GM12875 (cell line): ENCODE data around the gene CTNND2.

Experiments used
- H3K4me3 ChIP-seq: one replicate; pipeline ENCODE4 v1.5.1; 2011; ENCODE audit warnings: low read depth, low read length, control low read depth
- CTCF ChIP-seq: IDR thresholded peaks from 2 replicates; pipeline ENCODE4 v1.5.1; 2011; ENCODE audit warnings: low read depth, mild to moderate bottlenecking, control low read depth, inconsistent platforms, low read length, moderate library complexity, borderline replicate concordance; ENCODE audit not compliant: insufficient read depth

The CTNND2 gene

GRCh38 chr5:10969684-10970180, 934.5 kb downstream of the CTNND2 start:
- H3K4me3 ChIP-seq = no peak overlapping the region
- TF ChIP-seq CTCF = no peak

- H3K4me3 ChIP-seq = no peak overlapping the region
- TF ChIP-seq CTCF = no peak
Observed at GRCh38 chr5:10964806-10965205, 939.4 kb downstream of the CTNND2 start.

GRCh38 chr5:10958728-10959127, 945.5 kb downstream of the CTNND2 start:
- no peak for TF ChIP-seq CTCF
- H3K4me3 ChIP-seq = no peak overlapping the region

- H3K4me3 ChIP-seq = no peak overlapping the region
- no peak for TF ChIP-seq CTCF
Observed at GRCh38 chr5:10949856-10950630, 954.2 kb downstream of the CTNND2 start.

- no peak for TF ChIP-seq CTCF
- no peak overlapping the region for H3K4me3 ChIP-seq
Observed at GRCh38 chr5:10946050-10946449, 958.2 kb downstream of the CTNND2 start.

- H3K4me3 ChIP-seq = no peak overlapping the region
- no peak for TF ChIP-seq CTCF
Observed at GRCh38 chr5:10941900-10942299, 962.3 kb downstream of the CTNND2 start.
